ENCODE measurements around the gene ACTN2. TPM values are rescaled to one million over a fixed set of nuclear protein-coding genes. Genes with fewer than 3 reads are reported as not detected.
"Not testable (repeated sequence)": the region's sequence is repeated elsewhere in the genome, so short reads cannot be mapped to it uniquely, and the experiment has no call there.

The ACTN2 gene
- total RNA-seq, 1 donor: not detected

DNA sequence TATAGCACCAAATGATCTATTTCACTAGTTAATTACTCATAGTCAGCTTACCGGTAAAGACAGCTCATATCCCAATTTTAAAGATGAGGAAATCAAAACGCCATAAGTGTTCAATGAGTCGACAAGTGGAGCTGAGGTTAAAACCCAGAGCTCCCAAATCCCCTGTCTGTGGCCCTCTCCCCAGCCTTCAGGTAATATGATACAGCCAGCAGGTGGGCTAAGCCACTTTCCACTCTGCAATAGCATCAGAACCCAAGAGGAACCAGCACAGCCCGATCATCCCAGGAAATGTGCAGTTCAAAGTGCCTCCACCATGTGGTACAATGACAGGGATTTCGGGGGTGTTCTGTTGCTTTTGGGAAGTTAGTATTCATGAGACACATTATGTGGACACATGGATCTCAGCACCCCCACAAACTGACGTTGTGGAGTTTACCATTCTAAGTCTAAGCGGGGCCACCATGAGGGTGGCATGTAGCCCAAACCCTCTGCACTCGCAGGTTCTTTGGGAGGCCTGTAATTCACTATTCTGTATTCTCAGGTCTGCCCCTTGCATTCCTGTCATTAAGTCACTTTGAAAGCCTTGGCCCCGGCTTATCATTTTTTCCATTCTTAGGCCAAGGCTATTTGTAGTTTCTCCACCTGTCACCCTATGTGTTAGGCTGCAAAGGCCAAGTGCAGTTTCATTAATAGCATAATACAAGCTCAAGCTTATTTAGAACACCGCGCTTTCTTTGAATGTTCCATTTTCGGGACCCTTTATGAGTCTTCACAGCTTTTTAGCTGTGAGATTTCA lies 26.3 kb upstream of the ACTN2 start:
- no peaks in the 10 kb centered on the region for H3K27me3 ChIP-seq (ENCODE audit: insufficient read depth, low read length)
- H3K4me2 ChIP-seq (ENCODE audit: insufficient read depth, low read length): no peak overlapping the region
- H3K27ac ChIP-seq (ENCODE audit: low read depth, low read length): no peak overlapping the region
- no peaks in the 10 kb centered on the region for H3K9me3 ChIP-seq (ENCODE audit: low read depth, low read length)
- H4K20me1 ChIP-seq (ENCODE audit: insufficient read depth, low read length): no peaks in the 10 kb centered on the region
- no peak overlapping the region for H3K4me3 ChIP-seq (ENCODE audit: insufficient read depth, low read length)
- no peaks in the 10 kb centered on the region for H3K4me1 ChIP-seq (ENCODE audit: insufficient read depth, low read length)
- TF ChIP-seq, protein P1, sequence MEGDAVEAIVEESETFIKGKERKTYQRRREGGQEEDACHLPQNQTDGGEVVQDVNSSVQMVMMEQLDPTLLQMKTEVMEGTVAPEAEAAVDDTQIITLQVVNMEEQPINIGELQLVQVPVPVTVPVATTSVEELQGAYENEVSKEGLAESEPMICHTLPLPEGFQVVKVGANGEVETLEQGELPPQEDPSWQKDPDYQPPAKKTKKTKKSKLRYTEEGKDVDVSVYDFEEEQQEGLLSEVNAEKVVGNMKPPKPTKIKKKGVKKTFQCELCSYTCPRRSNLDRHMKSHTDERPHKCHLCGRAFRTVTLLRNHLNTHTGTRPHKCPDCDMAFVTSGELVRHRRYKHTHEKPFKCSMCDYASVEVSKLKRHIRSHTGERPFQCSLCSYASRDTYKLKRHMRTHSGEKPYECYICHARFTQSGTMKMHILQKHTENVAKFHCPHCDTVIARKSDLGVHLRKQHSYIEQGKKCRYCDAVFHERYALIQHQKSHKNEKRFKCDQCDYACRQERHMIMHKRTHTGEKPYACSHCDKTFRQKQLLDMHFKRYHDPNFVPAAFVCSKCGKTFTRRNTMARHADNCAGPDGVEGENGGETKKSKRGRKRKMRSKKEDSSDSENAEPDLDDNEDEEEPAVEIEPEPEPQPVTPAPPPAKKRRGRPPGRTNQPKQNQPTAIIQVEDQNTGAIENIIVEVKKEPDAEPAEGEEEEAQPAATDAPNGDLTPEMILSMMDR (IDR thresholded peaks at IDR 0.05; ENCODE audit: extremely low read depth, low read depth, low read length): no peak
- DNase-seq (ENCODE audit: insufficient read length, low spot score, missing footprints): no peak
- H3K79me2 ChIP-seq (ENCODE audit: insufficient read depth, low read length): no peaks in the 10 kb centered on the region
- H3K36me3 ChIP-seq (ENCODE audit: insufficient read depth, low read length): no peaks in the 10 kb centered on the region
- no peak overlapping the region for H2AFZ ChIP-seq (ENCODE audit: low read length)

DNA sequence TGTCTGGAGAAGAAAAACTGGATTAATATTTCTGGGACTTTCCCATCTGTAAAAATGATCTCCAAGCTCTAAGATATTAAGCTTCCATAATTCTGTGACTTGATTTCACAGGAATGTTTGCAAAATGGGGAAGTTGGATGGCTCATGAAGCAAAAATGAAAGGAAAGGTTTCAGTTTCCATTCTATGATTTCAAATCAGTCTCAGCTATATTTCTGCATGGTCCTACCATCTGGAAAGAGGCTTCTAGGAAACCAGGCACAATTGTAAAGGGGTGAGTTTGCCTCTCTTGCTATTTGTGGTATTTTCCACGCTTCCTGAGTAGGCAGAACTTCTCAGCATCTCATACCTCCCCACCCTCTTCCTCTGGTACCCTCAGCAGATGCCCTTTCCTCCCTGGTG lies 22.4 kb upstream of the ACTN2 start:
- no peak for DNase-seq (ENCODE audit: insufficient read length, low spot score, missing footprints)
- Histone ChIP-seq H3K79me2 (ENCODE audit: insufficient read depth, low read length) (no peaks in the 10 kb centered on the region), H4K20me1 (ENCODE audit: insufficient read depth, low read length) (no peaks in the 10 kb centered on the region), H3K27me3 (ENCODE audit: insufficient read depth, low read length) (no peaks in the 10 kb centered on the region), H3K9me3 (ENCODE audit: low read depth, low read length) (no peaks in the 10 kb centered on the region), H3K4me3 (ENCODE audit: insufficient read depth, low read length) (no peak overlapping the region), H3K4me1 (ENCODE audit: insufficient read depth, low read length) (no peaks in the 10 kb centered on the region), H3K36me3 (ENCODE audit: insufficient read depth, low read length) (no peaks in the 10 kb centered on the region), H3K4me2 (ENCODE audit: insufficient read depth, low read length) (no peak overlapping the region), H2AFZ (ENCODE audit: low read length) (no peak overlapping the region), H3K27ac (ENCODE audit: low read depth, low read length) (no peak overlapping the region)
- TF ChIP-seq, protein P1 (IDR thresholded peaks at IDR 0.05; ENCODE audit: extremely low read depth, low read depth, low read length): no peak

DNA sequence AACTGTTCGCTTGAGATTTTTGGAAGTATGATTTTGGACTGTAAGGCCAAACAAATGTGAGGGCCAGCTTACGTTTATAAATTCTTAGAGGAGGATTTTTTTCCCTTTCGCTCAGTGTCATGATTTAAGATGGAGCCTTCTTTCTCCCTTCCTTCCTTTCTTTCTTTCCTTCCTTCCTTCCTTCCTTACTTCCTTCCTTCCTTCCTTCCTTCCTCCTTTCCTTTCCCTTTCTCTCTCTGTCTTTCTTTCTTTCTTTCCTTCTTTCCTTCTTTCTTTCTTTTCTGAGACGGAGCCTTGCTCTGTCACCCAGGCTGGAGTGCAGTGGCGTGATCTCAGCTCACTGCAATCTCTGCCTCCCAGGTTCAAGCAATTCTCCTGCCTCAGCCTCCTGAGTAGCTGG lies 17.4 kb upstream of the ACTN2 start:
- not testable (repeated sequence) for H3K79me2 ChIP-seq (ENCODE audit: insufficient read depth, low read length); H3K9me3 ChIP-seq (ENCODE audit: low read depth, low read length); H3K27me3 ChIP-seq (ENCODE audit: insufficient read depth, low read length); DNase-seq (ENCODE audit: insufficient read length, low spot score, missing footprints); H3K27ac ChIP-seq (ENCODE audit: low read depth, low read length); H3K4me2 ChIP-seq (ENCODE audit: insufficient read depth, low read length); H2AFZ ChIP-seq (ENCODE audit: low read length); H3K4me3 ChIP-seq (ENCODE audit: insufficient read depth, low read length); H3K36me3 ChIP-seq (ENCODE audit: insufficient read depth, low read length); H4K20me1 ChIP-seq (ENCODE audit: insufficient read depth, low read length); H3K4me1 ChIP-seq (ENCODE audit: insufficient read depth, low read length)

DNA sequence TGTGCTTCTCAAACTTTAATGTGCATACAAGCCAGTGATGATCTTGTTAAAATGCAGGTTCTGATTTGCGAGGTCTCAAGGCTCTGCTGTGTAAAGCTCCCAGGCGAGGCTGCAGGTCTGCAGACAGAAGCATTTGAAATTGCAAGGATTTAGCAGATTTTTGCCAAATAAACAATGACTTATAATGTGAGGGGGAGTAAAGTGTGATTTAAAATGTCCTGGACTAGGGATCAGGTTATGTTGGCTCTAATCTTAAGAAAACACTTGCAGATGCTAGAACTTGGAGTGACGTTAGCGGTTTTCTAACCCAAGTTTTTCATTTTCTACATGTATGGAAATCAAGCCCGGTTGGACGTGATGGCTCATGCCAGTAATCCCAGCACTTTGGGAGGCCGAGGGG lies 16.2 kb upstream of the ACTN2 start:
- Histone ChIP-seq H3K36me3 (ENCODE audit: insufficient read depth, low read length) (no peaks in the 10 kb centered on the region), H3K4me3 (ENCODE audit: insufficient read depth, low read length) (no peak overlapping the region), H3K27ac (ENCODE audit: low read depth, low read length) (no peak overlapping the region), H3K27me3 (ENCODE audit: insufficient read depth, low read length) (no peaks in the 10 kb centered on the region), H2AFZ (ENCODE audit: low read length) (no peak overlapping the region), H4K20me1 (ENCODE audit: insufficient read depth, low read length) (no peaks in the 10 kb centered on the region), H3K79me2 (ENCODE audit: insufficient read depth, low read length) (no peaks in the 10 kb centered on the region), H3K9me3 (ENCODE audit: low read depth, low read length) (no peaks in the 10 kb centered on the region), H3K4me2 (ENCODE audit: insufficient read depth, low read length) (no peak overlapping the region), H3K4me1 (ENCODE audit: insufficient read depth, low read length) (no peaks in the 10 kb centered on the region)
- TF ChIP-seq, protein P1 (IDR thresholded peaks at IDR 0.05; ENCODE audit: extremely low read depth, low read depth, low read length): no peak
- no peak for DNase-seq (ENCODE audit: insufficient read length, low spot score, missing footprints)
